HCT116 (cell line): Measurements from ENCODE around the gene FAR2. TPM values are rescaled to one million over a fixed set of nuclear protein-coding genes. Genes with fewer than 3 reads are reported as not detected.

Experiments used
- ATAC-seq: fragments of 200-7000 bp; cut with Tn5 transposase; 2 replicates; pipeline ENCODE4 v1.9.1; 2020; ENCODE audit warnings: mild to moderate bottlenecking, moderate library complexity
- BruUV-seq: library from RNA; stranded (reverse); fragments of 400-500 nt; replicated peaks from 2 replicates; lab custom pipeline; 2021; lab: Mats Ljungman, UMichigan
- CTCF ChIA-PET: fragments of 300-600 bp; sonication (Branson Sonifier 250); formaldehyde crosslinking; loops from one replicate; lab custom pipeline; 2021; ENCODE audit warnings: antibody characterized with exemption; lab: Charles Lee
- POLR2A ChIA-PET: fragments of 300-600, 350-600 bp; sonication (Branson Sonifier 250); formaldehyde crosslinking; loops from one replicate; lab custom pipeline; 2021; ENCODE audit warnings: antibody characterized with exemption; lab: Charles Lee
- RAD21 ChIA-PET, 2 experiments: fragments of 300-600 bp; sonication (Branson Sonifier 250); formaldehyde crosslinking; loops; one replicate each; lab custom pipeline; 2023; ENCODE audit warnings: low total read pairs in 2 of 2; ENCODE audit not compliant: uncharacterized antibody in 2 of 2, unreplicated experiment in 2 of 2, low non-redundant PET in 1 of 2; lab: Charles Lee
- DNase-seq: peaks from one replicate; pipeline ENCODE4 v3.0.0-alpha.2; 2010; ENCODE audit warnings: low read depth, low spot score
- H2AFZ ChIP-seq: fragments of 200-600 bp; shearing (Covaris generic), sonication (generic); 2 replicates; pipeline ENCODE4 v1.6.1; 2017; ENCODE audit warnings: low read depth, mixed run types, mixed read lengths, antibody characterized with exemption, low read length; ENCODE audit not compliant: poor library complexity, severe bottlenecking
- H3K27ac ChIP-seq: 2 replicates; pipeline ENCODE4 v1.5.1; 2012; ENCODE audit warnings: low read depth, low read length
- H3K27me3 ChIP-seq: fragments of 200-600 bp; sonication (generic); 2 replicates; pipeline ENCODE4 v1.6.1; 2016; ENCODE audit warnings: mixed run types, low read length, mixed read lengths; ENCODE audit not compliant: insufficient read depth
- H3K36me3 ChIP-seq, 2 experiments: fragments of 200-500 bp in 1 of 2; fragments of 200-600 bp in 1 of 2; sonication (Bioruptor generic) in 1 of 2; sonication (generic) in 1 of 2; 2 replicates each; pipeline versions ENCODE4 v1.5.1 to v1.6.1; 2014 to 2016; ENCODE audit warnings: low read length in 2 of 2, inconsistent platforms in 1 of 2, mixed read lengths in 1 of 2, mixed run types in 1 of 2; ENCODE audit not compliant: insufficient read depth in 2 of 2, control insufficient read depth in 1 of 2
- H3K4me1 ChIP-seq, 2 experiments: fragments of 200-600 bp in 1 of 2; sonication (generic) in 1 of 2; 2 replicates each; pipeline versions ENCODE4 v1.5.1 to v1.6.1; 2012 to 2017; ENCODE audit warnings: low read length in 2 of 2, inconsistent platforms in 1 of 2, mild to moderate bottlenecking in 1 of 2, mixed read lengths in 1 of 2, mixed run types in 1 of 2, moderate library complexity in 1 of 2; ENCODE audit not compliant: insufficient read depth in 2 of 2, control insufficient read depth in 1 of 2
- H3K4me2 ChIP-seq: fragments of 200-600 bp; sonication (generic); 2 replicates; pipeline ENCODE4 v1.6.1; 2017; ENCODE audit warnings: mixed run types, low read length, mixed read lengths
- H3K4me3 ChIP-seq, 2 experiments: fragments of 200-600 bp in 1 of 2; sonication (generic) in 1 of 2; replicated peaks in 1 of 2; 2 replicates each; pipeline ENCODE4 v1.5.1; 2011 to 2016; ENCODE audit warnings: low read length in 2 of 2, control low read depth in 1 of 2, low read depth in 1 of 2, mild to moderate bottlenecking in 1 of 2, mixed read lengths in 1 of 2, mixed run types in 1 of 2
- H3K79me2 ChIP-seq: fragments of 200-600 bp; sonication (generic); 2 replicates; pipeline ENCODE4 v1.6.1; 2017; ENCODE audit warnings: mild to moderate bottlenecking, mixed run types, low read length, moderate library complexity, mixed read lengths; ENCODE audit not compliant: insufficient read depth
- H3K9ac ChIP-seq: fragments of 200-600 bp; sonication (generic); 2 replicates; pipeline ENCODE4 v1.6.1; 2016; ENCODE audit warnings: low read length, mixed read lengths
- H3K9me2 ChIP-seq: fragments of 200-600 bp; sonication (generic), shearing (Covaris generic); 2 replicates; pipeline ENCODE4 v1.6.1; 2017; ENCODE audit warnings: mixed run types, mild to moderate bottlenecking, moderate library complexity; ENCODE audit not compliant: insufficient read depth
- H3K9me3 ChIP-seq, 2 experiments: fragments of 200-500 bp in 1 of 2; fragments of 200-600 bp in 1 of 2; sonication (Bioruptor generic) in 1 of 2; sonication (generic) in 1 of 2; 2 replicates each; pipeline ENCODE4 v1.6.1; 2014 to 2017; ENCODE audit warnings: low read length in 2 of 2, mixed read lengths in 2 of 2, inconsistent platforms in 1 of 2, low read depth in 1 of 2, mild to moderate bottlenecking in 1 of 2, mixed run types in 1 of 2, moderate library complexity in 1 of 2; ENCODE audit not compliant: control insufficient read depth in 1 of 2, insufficient read depth in 1 of 2
- H4K20me1 ChIP-seq: fragments of 200-600 bp; sonication (generic), shearing (Covaris generic); 2 replicates; pipeline ENCODE4 v1.6.1; 2017; ENCODE audit warnings: mixed run types, mild to moderate bottlenecking, moderate library complexity; ENCODE audit not compliant: insufficient read depth
- ATF3 ChIP-seq: IDR thresholded peaks from 2 replicates; pipeline ENCODE4 v1.6.1; 2012
- CBX3 ChIP-seq: IDR thresholded peaks from 2 replicates; pipeline ENCODE4 v1.6.1; 2012; ENCODE audit warnings: low read depth
- CEBPB ChIP-seq: IDR thresholded peaks from 2 replicates; pipeline ENCODE4 v1.6.1; 2012; ENCODE audit warnings: low read depth
- EGR1 ChIP-seq: IDR thresholded peaks from 2 replicates; pipeline ENCODE4 v1.6.1; 2012; ENCODE audit warnings: low read depth
- EZH2 ChIP-seq: fragments of 200-600 bp; sonication (generic); IDR thresholded peaks from 2 replicates; pipeline ENCODE4 v1.6.1; 2017; ENCODE audit warnings: antibody characterized with exemption, mixed run types
- EZH2phosphoT487 ChIP-seq: fragments of 200-600 bp; IDR thresholded peaks from 2 replicates; pipeline ENCODE4 v1.6.1; 2018; ENCODE audit warnings: antibody characterized with exemption, borderline replicate concordance
- JUND ChIP-seq: IDR thresholded peaks from 2 replicates; pipeline ENCODE4 v1.6.1; 2012
- MAX ChIP-seq: IDR thresholded peaks from 2 replicates; pipeline ENCODE4 v1.6.1; 2012
- SIN3A ChIP-seq: IDR thresholded peaks from 2 replicates; pipeline ENCODE4 v1.6.1; 2012; ENCODE audit warnings: low read depth
- SP1 ChIP-seq: IDR thresholded peaks from 2 replicates; pipeline ENCODE4 v1.6.1; 2012; ENCODE audit warnings: low read depth
- SRF ChIP-seq: IDR thresholded peaks from 2 replicates; pipeline ENCODE4 v1.6.1; 2012; ENCODE audit warnings: low read depth
- ZFX ChIP-seq: fragments of 450-650 bp; IDR thresholded peaks from 2 replicates; pipeline ENCODE4 v1.6.1; 2017
- ZNF274 ChIP-seq: fragments of 200-500 bp; sonication (Bioruptor generic); IDR thresholded peaks from 2 replicates; pipeline ENCODE4 v1.6.1; 2014; ENCODE audit warnings: mild to moderate bottlenecking, low read depth, low read length, inconsistent platforms
- intact Hi-C: fragments of 100-400 bp; cut with micrococcal nuclease; formaldehyde crosslinking; loops from 2 replicates; pipeline ENCODE4 v1.10.0; 2022
- total RNA-seq: library from RNA; stranded (reverse); gene quantifications from one replicate; pipeline ENCODE4 v1.2.1, GENCODE V29; 2021; ENCODE audit not compliant: unreplicated experiment

Gene FAR2
- total RNA-seq, 1 experiment from 2014 or later, result 9.7 TPM

- TF ChIP-seq ZNF274, result no peak
- TF ChIP-seq EZH2, result no peak
These were observed 63.8 kb downstream of the FAR2 start (continued) for GRCh38 chr12:29212682-29213403.

- Histone ChIP-seq H3K9ac (no peak overlapping the region), H2AFZ (no peak overlapping the region), H3K79me2 (no peaks in the 10 kb centered on the region), H3K4me3 (no peak overlapping the region), H3K27me3 (no peaks in the 10 kb centered on the region), H3K36me3 (no peaks in the 10 kb centered on the region), H3K4me1 (peaks cover 0 to 9% of the 10 kb centered on the region in 2 experiments; a peak in 1 of 4 replicates), H3K4me2 (no peak overlapping the region), H4K20me1 (no peaks in the 10 kb centered on the region), H3K27ac (no peak overlapping the region), H3K9me2 (0 out of 2 replicates have a peak, but pooled peaks cover 4% of the 10 kb centered on the region), H3K9me3 (no peaks in the 10 kb centered on the region)
- ChIA-PET CTCF (no interaction called here), POLR2A (no interaction called here), RAD21 (interaction anchor here in 1 of 2 experiments (0.5 kb wide), 1 partner anchor 1069 kb away, joined by 3 read pairs; no protein-coding TSS in a partner anchor)
- DNase-seq (no peak), ATAC-seq (no peak)
- no TSS peak for BruUV-seq
- intact Hi-C loops, result no loop called here
- TF ChIP-seq JUND (no peak), EGR1 (no peak)
These were observed 67.2 kb downstream of the FAR2 start for GRCh38 chr12:29216266-29216665.

DNA sequence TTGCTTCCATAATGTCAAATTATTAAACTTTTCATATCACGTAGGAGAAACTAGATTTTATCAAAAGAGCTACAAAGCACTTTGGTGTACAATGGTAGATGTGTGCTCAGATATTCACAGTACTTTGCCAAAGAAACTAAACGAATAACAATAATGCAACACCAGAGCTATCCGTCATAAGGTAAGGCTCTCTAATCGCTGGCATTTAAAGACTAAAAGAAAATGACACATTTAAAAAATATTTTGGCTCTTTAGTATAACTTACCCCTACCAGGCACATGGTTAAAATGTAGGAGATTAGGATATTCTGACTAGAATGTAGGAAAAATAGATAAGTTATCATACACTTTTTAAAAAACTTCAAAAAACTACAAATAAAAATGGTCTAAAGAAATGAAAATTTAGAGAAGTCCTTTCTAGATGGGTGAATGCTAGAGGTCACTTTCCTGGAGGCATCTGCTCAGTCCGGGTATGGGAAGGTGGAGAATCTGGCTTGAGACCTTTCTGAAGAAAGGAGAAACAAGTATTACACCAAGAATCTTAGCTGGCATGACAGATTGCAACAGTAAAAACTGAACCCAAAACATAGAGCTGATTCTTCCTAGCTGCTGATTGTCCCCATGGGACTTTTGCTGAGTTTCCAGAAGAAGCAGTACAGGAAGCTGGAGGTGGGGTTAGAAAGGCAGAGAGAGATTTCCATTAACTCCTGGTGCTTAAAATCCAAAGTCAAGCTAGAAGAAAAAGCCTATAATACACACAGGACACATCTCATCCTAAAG is 67.9 kb downstream of the FAR2 start:
- ChIA-PET POLR2A (no interaction called here), RAD21 (interaction anchor here in 1 of 2 experiments (0.5 kb wide), 1 partner anchor 1070 kb away, joined by 3 read pairs; no protein-coding TSS in a partner anchor), CTCF (no interaction called here)
- H3K79me2 ChIP-seq, result no peaks in the 10 kb centered on the region
- no peak overlapping the region for H2AFZ ChIP-seq
- no peaks in the 10 kb centered on the region for H3K36me3 ChIP-seq
- H3K27ac ChIP-seq, result no peak overlapping the region
- intact Hi-C loops, result no loop called here
- TF ChIP-seq ZFX, result no peak
- TF ChIP-seq CEBPB, result no peak
- TF ChIP-seq EZH2phosphoT487, result no peak
- TF ChIP-seq ATF3, result no peak
- TF ChIP-seq ZNF274, result no peak
- no peak for TF ChIP-seq SRF
- no peak for TF ChIP-seq MAX
- no peak for TF ChIP-seq CBX3
- TF ChIP-seq SIN3A, result no peak
- TF ChIP-seq SP1, result no peak
- no peak overlapping the region for H3K4me3 ChIP-seq
- H3K9me3 ChIP-seq, result no peaks in the 10 kb centered on the region
- no peaks in the 10 kb centered on the region for H4K20me1 ChIP-seq
- DNase-seq (no peak), ATAC-seq (no peak)
- H3K9me2 ChIP-seq, result 0 out of 2 replicates have a peak, but pooled peaks cover 4% of the 10 kb centered on the region
- H3K9ac ChIP-seq, result no peak overlapping the region
- H3K4me2 ChIP-seq, result no peak overlapping the region
- H3K27me3 ChIP-seq, result no peaks in the 10 kb centered on the region
- BruUV-seq, result no TSS peak
- H3K4me1 ChIP-seq, result peaks cover 0 to 12% of the 10 kb centered on the region in 2 experiments; a peak in 1 of 4 replicates
